ENCODE results near the gene ALMS1. TPM values are rescaled to one million over a fixed set of nuclear protein-coding genes. Genes with fewer than 3 reads are reported as not detected.
A peak's percentile ranks its signal among the peaks of the same experiment; 100 is the strongest.

Gene ALMS1
- total RNA-seq, 2 donors from 2014 or later, result 52.4 to 56.1 TPM

DNA sequence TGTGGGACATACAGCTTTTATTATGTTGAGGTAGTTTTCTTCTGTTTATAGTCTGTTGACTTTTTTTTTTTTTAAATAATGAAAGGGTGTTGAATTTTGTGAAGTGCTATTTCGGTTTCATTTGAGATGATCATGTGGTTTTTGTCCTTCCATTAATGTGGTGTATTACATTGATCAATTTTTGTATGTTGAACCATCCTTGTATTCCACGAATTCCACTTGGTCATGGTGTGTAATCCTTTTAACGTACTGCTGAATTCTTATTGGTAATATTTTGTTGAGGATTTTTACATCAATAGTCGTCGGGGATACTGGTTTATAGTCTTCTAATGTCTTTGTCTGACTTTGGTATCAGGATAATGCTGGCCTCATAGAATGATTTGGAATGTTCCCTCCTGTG is 18.8 kb downstream of the ALMS1 start:
- Mint-ChIP-seq H3K27me3 (ENCODE audit: insufficient read depth) (no peaks in the 10 kb centered on the region), H3K36me3 (ENCODE audit: low read depth) (peaks cover 49% of the 10 kb centered on the region), H3K9me3 (peaks cover 34% of the 10 kb centered on the region), H3K4me3 (no peak overlapping the region), H3K27ac (no peak overlapping the region), H3K4me1 (peaks cover 7% of the 10 kb centered on the region)
- no peak overlapping the region for H3K27ac ChIP-seq (ENCODE audit: low read depth, low read length)
- no peak for DNase-seq
- H3K36me3 ChIP-seq (ENCODE audit: control insufficient read depth, insufficient read depth, low read length), result peaks cover 24% of the 10 kb centered on the region
- peaks cover 4% of the 10 kb centered on the region for H3K4me1 ChIP-seq (ENCODE audit: control insufficient read depth, insufficient read depth, low read length)
- TF ChIP-seq, protein P1, sequence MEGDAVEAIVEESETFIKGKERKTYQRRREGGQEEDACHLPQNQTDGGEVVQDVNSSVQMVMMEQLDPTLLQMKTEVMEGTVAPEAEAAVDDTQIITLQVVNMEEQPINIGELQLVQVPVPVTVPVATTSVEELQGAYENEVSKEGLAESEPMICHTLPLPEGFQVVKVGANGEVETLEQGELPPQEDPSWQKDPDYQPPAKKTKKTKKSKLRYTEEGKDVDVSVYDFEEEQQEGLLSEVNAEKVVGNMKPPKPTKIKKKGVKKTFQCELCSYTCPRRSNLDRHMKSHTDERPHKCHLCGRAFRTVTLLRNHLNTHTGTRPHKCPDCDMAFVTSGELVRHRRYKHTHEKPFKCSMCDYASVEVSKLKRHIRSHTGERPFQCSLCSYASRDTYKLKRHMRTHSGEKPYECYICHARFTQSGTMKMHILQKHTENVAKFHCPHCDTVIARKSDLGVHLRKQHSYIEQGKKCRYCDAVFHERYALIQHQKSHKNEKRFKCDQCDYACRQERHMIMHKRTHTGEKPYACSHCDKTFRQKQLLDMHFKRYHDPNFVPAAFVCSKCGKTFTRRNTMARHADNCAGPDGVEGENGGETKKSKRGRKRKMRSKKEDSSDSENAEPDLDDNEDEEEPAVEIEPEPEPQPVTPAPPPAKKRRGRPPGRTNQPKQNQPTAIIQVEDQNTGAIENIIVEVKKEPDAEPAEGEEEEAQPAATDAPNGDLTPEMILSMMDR (conservative IDR thresholded peaks at IDR 0.05), result no peak
- H3K4me3 ChIP-seq (ENCODE audit: low read length), result peak overlapping the region; percentile 23
- peaks cover 28% of the 10 kb centered on the region for H3K9me3 ChIP-seq (ENCODE audit: control insufficient read depth, low read length)
- no peaks in the 10 kb centered on the region for H3K27me3 ChIP-seq (ENCODE audit: control insufficient read depth, insufficient read depth, low read length, poor library complexity, severe bottlenecking)
- WGBS, 2 experiments (ENCODE audit: insufficient coverage in 1 of 2, insufficient read length in 1 of 2), result 87 to 97% methylated on average over 3 to 5 of the region's 5 CpGs
- H3K9ac ChIP-seq (ENCODE audit: extremely low read depth, low read length, poor library complexity, severe bottlenecking), result no peak overlapping the region

DNA sequence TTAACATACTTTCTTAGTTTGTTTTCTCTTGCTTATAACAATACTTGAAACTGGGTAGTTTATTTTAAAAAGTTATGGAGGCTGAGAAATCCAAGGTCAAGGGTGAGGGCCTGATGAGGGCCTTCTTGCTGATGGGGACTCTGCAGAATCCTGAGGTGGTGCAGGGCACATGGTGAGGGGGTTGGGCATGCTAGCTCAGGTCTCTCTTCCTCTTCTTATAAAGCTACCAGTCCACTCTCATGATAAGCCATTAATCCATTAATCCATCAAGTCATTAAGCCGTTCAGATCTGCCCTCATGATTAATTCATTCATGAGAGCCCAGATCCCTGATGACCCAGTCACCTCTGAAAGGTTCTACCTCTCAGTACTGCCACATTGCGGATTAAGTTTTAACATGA is 21.4 kb downstream of the ALMS1 start:
- peaks cover 32% of the 10 kb centered on the region for H3K9me3 ChIP-seq (ENCODE audit: control insufficient read depth, low read length)
- peaks cover 4% of the 10 kb centered on the region for H3K4me1 ChIP-seq (ENCODE audit: control insufficient read depth, insufficient read depth, low read length)
- H3K27me3 ChIP-seq (ENCODE audit: control insufficient read depth, insufficient read depth, low read length, poor library complexity, severe bottlenecking), result no peaks in the 10 kb centered on the region
- Mint-ChIP-seq H3K27me3 (ENCODE audit: insufficient read depth) (no peaks in the 10 kb centered on the region), H3K9me3 (peaks cover 29% of the 10 kb centered on the region), H3K27ac (no peak overlapping the region), H3K36me3 (ENCODE audit: low read depth) (peaks cover 50% of the 10 kb centered on the region), H3K4me1 (peaks cover 7% of the 10 kb centered on the region), H3K4me3 (no peak overlapping the region)
- peaks cover 20% of the 10 kb centered on the region for H3K36me3 ChIP-seq (ENCODE audit: control insufficient read depth, insufficient read depth, low read length)
- no peak overlapping the region for H3K9ac ChIP-seq (ENCODE audit: extremely low read depth, low read length, poor library complexity, severe bottlenecking)
- H3K27ac ChIP-seq (ENCODE audit: low read depth, low read length), result no peak overlapping the region
- WGBS, 2 experiments (ENCODE audit: insufficient coverage in 1 of 2, insufficient read length in 1 of 2), result 97 to 100% methylated on average over 1 to 2 of the region's 2 CpGs
- H3K4me3 ChIP-seq (ENCODE audit: low read length), result no peak overlapping the region
- DNase-seq, result no peak
- TF ChIP-seq, protein P1 (conservative IDR thresholded peaks at IDR 0.05), result no peak

DNA sequence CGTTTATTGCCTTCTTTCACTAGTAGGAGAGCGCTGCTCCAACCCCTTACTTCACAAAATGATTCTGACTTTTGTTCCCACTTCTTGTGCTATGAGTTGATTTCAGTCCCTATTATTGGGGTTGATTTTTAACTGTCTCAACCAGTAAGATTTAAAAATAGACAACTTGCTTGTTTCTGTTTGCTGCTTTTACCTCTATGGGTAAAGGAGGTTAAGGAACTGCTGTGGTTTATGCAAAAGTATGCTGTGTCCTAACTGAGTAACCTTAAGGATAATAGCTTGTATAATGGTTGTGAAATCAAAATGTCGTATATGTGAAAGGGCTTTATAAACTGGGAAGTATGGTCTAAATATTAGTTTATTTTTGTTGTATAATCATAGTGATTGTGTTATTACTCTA is 22.6 kb downstream of the ALMS1 start:
- no peak overlapping the region for H3K27ac ChIP-seq (ENCODE audit: low read depth, low read length)
- H3K36me3 ChIP-seq (ENCODE audit: control insufficient read depth, insufficient read depth, low read length), result peaks cover 11% of the 10 kb centered on the region
- H3K4me1 ChIP-seq (ENCODE audit: control insufficient read depth, insufficient read depth, low read length), result peaks cover 4% of the 10 kb centered on the region
- Mint-ChIP-seq H3K36me3 (ENCODE audit: low read depth) (peaks cover 43% of the 10 kb centered on the region), H3K27ac (no peak overlapping the region), H3K9me3 (peaks cover 21% of the 10 kb centered on the region), H3K4me1 (peaks cover 7% of the 10 kb centered on the region), H3K4me3 (no peak overlapping the region), H3K27me3 (ENCODE audit: insufficient read depth) (no peaks in the 10 kb centered on the region)
- DNase-seq, result no peak
- H3K4me3 ChIP-seq (ENCODE audit: low read length), result no peak overlapping the region
- H3K9ac ChIP-seq (ENCODE audit: extremely low read depth, low read length, poor library complexity, severe bottlenecking), result no peak overlapping the region
- no peaks in the 10 kb centered on the region for H3K27me3 ChIP-seq (ENCODE audit: control insufficient read depth, insufficient read depth, low read length, poor library complexity, severe bottlenecking)
- 89 to 92% methylated on average over 3 of the region's 3 CpGs for WGBS, 2 experiments (ENCODE audit: insufficient coverage in 1 of 2, insufficient read length in 1 of 2)
- TF ChIP-seq, protein P1 (conservative IDR thresholded peaks at IDR 0.05), result no peak
- H3K9me3 ChIP-seq (ENCODE audit: control insufficient read depth, low read length), result peaks cover 25% of the 10 kb centered on the region
